Measurements from ENCODE around the gene DRD5.

The DRD5 gene

GRCh38 chr4:9833421-9833820 is 52.0 kb downstream of the DRD5 start:
- no peak for TF ChIP-seq CTCF (IDR thresholded peaks at IDR 0.05)

Measured in LNCAP (cell line).